ENCODE results near the gene CPXM2. TPM values are rescaled to one million over a fixed set of nuclear protein-coding genes. Genes with fewer than 3 reads are reported as not detected.

The CPXM2 gene
- total RNA-seq, 2 donors from 2014 or later, result not detected

DNA sequence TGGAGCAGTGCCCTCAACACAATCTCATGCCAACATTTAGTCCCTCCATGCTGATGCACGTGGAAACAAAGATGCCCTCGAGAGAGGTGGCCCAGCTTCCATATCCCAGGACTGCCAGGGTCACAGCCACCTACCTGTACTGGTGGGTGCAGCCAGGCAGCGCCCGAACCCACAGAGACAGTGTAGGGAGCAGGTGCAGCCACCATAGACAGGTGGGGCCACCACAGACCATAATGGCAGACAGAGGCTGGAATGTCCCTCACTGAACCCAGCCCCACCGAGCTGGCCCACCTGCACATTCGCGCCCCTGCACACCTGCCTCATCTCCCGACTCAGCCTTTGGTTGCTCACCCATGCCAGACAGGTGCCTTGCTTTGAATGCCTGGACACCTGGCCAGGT lies 18.3 kb upstream of the CPXM2 start:
- ATAC-seq (no peak), DNase-seq (ENCODE audit: low spot score in 2 of 2) (no peak)
- no peaks in the 10 kb centered on the region for H3K9me3 Mint-ChIP-seq

DNA sequence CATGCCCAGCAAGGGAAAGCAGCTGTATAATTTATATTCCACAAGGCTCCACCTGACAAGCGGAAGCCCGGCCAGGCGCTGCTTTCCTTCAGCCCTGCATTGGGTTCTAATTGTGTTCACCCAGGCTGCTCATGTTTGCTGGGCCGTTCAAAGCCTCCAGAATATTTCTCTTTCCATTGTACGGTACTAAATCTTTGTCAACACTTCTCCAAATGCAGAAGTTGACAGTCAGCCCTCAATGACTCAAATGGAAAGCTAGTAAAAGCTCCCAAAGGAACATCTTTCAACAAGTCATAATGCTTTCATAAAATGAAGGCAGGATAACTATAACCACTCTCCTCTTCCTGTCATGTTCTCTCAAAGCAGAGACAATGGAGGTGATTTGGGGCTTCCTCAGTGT lies 17.8 kb upstream of the CPXM2 start:
- ATAC-seq (no peak), DNase-seq (ENCODE audit: low spot score in 2 of 2) (no peak)
- Mint-ChIP-seq H3K36me3 (no peaks in the 10 kb centered on the region), H3K27ac (no peak overlapping the region), H3K9me3 (no peaks in the 10 kb centered on the region)

More for the DNA sequence above, 18.3 kb upstream of the CPXM2 start:
- Mint-ChIP-seq H3K27ac (no peak overlapping the region), H3K36me3 (no peaks in the 10 kb centered on the region)

DNA sequence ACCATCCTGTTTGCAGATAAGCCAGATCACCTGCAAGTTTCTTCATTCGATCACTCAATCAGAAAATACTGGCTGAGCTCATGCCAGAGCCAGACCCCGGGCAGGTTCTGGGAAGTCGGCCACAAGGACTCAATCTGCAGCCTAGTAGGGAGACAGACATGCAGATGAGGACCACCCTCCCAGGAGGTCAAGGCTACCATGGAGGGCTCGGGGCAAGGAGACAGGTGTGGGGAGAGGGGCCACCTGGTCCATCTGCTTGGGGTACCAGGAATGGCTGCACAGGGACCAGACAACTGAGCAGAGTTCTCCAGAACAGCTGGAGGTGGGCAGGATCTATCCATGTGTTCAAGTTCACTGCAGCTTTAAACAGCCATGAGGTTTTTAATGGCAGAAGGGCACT lies 16.8 kb upstream of the CPXM2 start:
- DNase-seq (ENCODE audit: low spot score in 2 of 2) (no peak), ATAC-seq (no peak)
- H3K27ac Mint-ChIP-seq, result no peak overlapping the region
- no peaks in the 10 kb centered on the region for H3K36me3 Mint-ChIP-seq
- H3K9me3 Mint-ChIP-seq, result no peaks in the 10 kb centered on the region

DNA sequence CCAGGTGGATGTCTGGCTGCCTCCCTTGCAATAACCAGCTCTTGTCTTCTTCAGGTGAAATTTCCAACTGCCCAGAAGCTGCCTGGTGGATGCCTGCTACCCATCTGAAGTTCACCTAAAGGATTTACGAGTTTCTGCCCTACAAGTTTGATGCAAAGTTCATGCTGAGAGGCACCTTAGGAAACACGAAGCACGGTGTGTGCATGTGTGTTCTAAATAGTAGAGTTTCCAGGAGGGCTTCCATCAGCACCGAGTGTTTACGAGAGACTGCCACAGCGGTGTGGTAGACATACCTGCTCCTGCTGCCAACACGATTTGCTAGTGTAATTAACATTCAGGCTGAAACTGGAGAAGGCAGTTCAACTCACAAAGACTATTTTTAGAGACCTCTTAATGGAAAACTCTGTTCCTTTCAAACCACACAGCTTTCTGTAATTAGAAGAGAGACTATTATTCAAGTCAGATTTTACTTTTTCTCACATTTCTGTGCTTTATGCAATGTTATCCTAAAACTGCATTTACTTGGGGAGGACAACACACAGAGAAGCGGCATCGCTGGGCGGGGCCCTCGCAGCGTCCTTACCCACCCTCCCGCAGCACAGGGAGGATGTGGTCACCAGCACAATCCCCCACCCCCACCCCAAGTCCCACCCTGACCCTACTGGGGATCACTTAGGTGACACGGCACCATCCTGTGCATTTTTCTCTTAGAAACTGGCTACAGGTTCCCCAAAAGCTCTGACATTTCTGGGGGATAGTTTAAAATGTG lies 15.5 kb upstream of the CPXM2 start:
- ATAC-seq (no peak), DNase-seq (ENCODE audit: low spot score in 2 of 2) (no peak)
- no peaks in the 10 kb centered on the region for H3K36me3 Mint-ChIP-seq
- no peak overlapping the region for H3K27ac Mint-ChIP-seq
- no peaks in the 10 kb centered on the region for H3K9me3 Mint-ChIP-seq

DNA sequence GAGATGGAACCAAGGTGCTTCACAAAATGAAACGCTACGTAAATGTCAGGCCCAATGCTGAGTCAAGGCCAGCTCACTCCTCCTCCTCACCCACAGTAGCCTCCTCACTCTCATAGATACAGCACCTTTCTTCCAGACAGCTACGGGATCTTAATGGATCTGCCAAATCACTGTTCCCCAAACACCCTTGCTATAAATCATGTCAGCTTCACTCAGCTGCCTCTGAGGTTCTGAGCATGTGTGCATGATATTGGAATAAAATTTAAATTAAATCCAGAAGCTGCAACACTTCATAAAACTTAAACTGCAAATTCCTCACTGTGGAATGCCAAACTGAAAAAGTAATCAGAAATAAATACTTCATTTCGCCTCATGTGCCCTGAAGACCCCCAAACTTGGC lies 14.7 kb upstream of the CPXM2 start:
- DNase-seq (ENCODE audit: low spot score in 2 of 2), result no peak
- Mint-ChIP-seq H3K9me3 (no peaks in the 10 kb centered on the region), H3K27ac (no peak overlapping the region), H3K36me3 (no peaks in the 10 kb centered on the region)
- ATAC-seq, result no peak

DNA sequence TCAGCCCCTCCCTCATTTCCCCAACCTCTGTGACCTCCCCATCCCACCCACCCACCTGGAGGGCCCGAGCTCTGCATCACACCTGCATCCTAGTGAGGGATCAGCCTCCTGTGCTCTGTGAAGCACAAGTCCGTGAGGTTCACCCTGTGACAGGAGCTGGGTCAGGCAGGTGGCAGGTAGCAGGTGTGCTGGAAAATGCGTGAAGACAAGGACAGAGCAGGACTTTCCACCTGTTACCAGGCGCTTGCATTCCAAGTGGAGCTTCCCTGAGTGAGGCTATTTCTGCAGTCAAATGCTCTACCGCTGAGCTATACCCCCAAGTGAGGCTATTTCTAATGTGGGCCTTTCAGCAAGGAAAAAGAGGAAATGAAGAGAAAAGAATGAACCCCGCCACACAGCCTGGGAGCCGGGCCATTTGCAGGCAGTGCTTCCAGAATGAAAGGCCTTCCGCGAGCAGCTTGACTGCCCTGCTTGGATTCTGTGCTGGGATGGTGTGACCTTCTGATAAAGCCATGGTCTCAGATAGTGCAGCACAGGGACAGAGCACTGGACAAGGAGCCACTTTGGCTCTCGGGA lies 13.3 kb upstream of the CPXM2 start:
- H3K9me3 Mint-ChIP-seq, result peaks cover 0 to 8% of the 10 kb centered on the region in 2 donors
- H3K27ac Mint-ChIP-seq, result no peak overlapping the region

DNA sequence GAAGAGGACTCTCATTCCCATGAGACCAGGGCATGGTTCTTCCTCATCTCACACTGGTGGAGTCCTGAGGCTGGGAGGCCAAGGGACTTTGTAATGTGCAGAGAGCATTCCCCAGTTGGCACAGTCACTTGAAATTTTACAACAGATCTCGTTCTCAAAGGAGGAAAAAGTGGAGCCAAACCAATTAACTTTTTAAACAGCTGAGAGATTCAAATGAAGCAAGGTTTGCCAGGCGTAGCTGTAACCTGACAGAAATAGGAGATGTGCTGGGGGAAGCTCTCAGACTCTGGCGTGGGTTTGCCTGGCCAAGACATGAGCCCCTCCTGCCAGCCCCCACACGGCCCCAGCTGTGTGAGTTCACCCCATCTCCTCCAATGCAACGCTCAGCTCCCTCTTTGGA lies 12.0 kb upstream of the CPXM2 start:
- ATAC-seq, result no peak
- Mint-ChIP-seq H3K9me3 (peaks cover 0 to 8% of the 10 kb centered on the region in 2 donors), H3K27ac (no peak overlapping the region), H3K36me3 (no peaks in the 10 kb centered on the region)
- DNase-seq (ENCODE audit: low spot score in 2 of 2), result no peak

More for the DNA sequence above, 13.3 kb upstream of the CPXM2 start:
- no peaks in the 10 kb centered on the region for H3K36me3 Mint-ChIP-seq
- no peak for ATAC-seq
- no peak for DNase-seq (ENCODE audit: low spot score in 2 of 2)

DNA sequence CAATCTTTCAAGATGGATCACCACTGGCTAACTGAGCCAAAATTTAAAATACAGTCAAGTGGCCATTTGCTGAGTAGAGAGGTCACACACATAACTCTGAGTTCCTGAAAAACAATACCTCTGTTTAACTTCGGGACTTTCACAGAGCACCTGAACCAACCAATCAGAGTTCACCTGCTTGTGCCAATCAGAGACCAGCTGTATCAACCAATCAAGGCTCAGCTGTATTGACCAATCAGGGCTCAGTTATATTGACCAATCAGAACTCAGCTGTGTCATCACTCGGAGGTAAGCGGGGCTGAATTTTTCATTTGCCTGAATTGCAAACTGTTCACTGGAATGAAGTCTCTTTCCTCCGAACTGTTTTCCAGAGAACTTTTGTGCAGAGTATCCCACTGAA lies 10.0 kb upstream of the CPXM2 start:
- no peak for DNase-seq (ENCODE audit: low spot score in 2 of 2)
- H3K36me3 Mint-ChIP-seq, result no peaks in the 10 kb centered on the region
- peaks cover 0 to 8% of the 10 kb centered on the region in 2 donors for H3K9me3 Mint-ChIP-seq
- H3K27ac Mint-ChIP-seq, result no peak overlapping the region
- ATAC-seq, result no peak

DNA sequence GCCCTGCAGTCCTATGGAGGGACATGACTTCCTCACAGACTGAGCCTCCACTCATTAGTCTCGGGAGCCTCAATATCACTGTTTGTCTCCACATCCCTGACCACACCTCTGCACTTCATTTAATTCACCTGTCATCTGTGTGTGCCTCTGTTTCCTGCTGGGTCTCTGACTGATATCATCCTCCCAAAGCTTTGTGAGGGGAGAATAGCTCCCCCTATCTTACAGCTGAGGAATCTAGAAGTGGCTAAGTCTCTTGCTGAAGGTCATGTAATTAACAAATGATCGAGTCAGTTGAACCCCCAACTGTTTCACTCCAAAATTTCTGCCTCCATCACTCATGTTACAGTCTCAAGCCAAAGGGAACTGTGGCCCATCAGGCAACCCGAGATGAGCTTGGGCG lies 5.5 kb upstream of the CPXM2 start:
- Mint-ChIP-seq H3K36me3 (no peaks in the 10 kb centered on the region), H3K27ac (no peak overlapping the region), H3K9me3 (peaks cover 0 to 8% of the 10 kb centered on the region in 2 donors)
- ATAC-seq, result no peak
- no peak for DNase-seq (ENCODE audit: low spot score in 2 of 2)

DNA sequence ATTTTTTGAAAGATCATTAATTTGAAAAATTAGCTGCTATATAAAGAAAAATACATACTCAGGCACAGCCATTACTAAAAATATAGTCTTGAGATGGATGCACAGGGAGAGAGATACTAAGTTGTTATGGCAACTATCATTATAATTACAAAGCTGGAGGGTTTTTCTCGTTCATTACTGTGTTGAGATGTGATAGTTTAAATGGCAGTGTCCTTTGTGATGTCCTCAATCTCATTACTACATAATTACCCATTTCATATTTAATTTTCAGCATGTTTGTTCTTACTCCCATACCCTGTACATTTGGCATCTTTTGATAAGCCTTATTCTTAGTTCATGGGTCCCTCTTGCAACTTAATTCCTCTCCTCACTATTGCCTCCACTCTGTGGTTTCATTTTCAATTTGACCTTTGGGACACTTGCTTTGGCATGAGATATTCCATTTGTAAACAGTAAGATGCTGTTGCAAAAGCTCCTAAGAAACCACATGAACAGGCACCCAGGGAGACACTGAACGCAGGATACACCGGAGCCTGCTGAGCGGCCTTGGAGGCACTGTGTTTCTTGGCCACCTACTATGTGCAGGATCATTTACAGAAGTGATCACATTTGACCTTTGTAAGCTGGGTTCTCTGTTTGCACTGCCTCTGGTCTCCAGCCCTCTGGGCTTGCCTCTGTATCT lies 4.8 kb upstream of the CPXM2 start:
- H3K36me3 Mint-ChIP-seq, result no peaks in the 10 kb centered on the region
- ATAC-seq (no peak), DNase-seq (ENCODE audit: low spot score in 2 of 2) (no peak)
- H3K9me3 Mint-ChIP-seq, result peaks cover 0 to 8% of the 10 kb centered on the region in 2 donors
- no peak overlapping the region for H3K27ac Mint-ChIP-seq

DNA sequence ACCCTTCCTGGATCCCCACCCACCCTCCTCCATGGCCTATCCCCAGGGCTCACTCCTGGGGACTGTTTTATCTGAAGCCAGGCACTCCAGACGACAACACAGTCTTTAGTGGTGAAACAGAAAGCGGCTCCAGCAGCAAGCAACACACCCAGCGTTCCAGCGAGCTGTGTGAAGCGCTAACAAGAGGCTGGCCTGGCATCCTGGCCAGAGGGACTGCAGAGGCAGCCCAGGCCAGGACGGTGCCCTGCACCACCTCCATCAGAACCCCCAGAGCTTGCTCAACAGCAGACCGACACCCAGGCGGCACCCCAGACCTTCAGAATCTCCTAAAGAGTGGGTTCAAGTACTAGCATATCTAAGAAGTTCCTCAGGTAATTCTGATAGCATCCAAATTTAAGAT lies 2.0 kb upstream of the CPXM2 start:
- no peaks in the 10 kb centered on the region for H3K36me3 Mint-ChIP-seq
- ATAC-seq (no peak), DNase-seq (ENCODE audit: low spot score in 2 of 2) (no peak)
- H3K9me3 Mint-ChIP-seq, result no peaks in the 10 kb centered on the region
- H3K27ac Mint-ChIP-seq, result no peak overlapping the region

DNA sequence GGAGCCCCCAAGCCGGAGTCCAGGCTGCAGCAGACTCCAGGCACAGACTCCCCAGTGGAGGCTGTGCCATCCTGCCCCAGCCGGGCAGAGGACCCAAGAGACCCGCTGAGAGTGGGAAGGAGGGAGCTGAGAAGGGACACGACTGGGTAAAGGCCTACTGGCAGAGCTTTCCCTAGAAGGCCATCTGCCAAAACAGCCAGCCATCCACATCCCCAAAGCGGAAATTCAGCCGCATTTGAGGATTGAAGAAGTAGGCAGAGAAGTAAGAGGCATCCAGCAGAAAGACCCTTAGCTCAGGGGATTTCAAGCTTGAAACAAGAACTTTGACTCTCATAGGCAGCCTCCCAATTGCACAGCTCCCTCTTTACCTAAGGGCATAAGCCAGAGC lies 857 bp downstream of the CPXM2 start:
- Mint-ChIP-seq H3K36me3 (no peaks in the 10 kb centered on the region), H3K27ac (no peak overlapping the region), H3K9me3 (no peaks in the 10 kb centered on the region)
- ATAC-seq (no peak), DNase-seq (ENCODE audit: low spot score in 2 of 2) (no peak)

DNA sequence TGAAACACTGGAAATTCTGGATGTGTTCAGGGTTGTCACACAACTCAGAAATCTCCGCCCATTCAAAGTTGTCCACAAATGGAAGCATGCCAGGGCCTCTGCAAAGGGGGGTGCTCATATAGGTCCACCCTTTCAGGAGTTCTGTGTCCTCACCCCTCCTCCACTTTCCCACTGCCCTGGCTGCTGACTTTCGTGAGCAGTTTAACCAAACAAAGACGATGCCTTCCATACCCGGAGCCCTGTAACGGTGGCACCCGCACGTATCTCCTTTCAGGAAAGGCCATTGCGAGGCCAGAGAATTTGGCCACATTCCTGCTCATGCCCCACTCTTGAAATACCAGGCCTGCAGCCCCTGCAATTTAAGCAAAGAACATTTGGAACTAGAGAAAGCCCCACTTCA lies 1.4 kb downstream of the CPXM2 start:
- Mint-ChIP-seq H3K9me3 (no peaks in the 10 kb centered on the region), H3K27ac (no peak overlapping the region), H3K36me3 (no peaks in the 10 kb centered on the region)
- ATAC-seq, result no peak
- DNase-seq (ENCODE audit: low spot score in 2 of 2), result no peak

DNA sequence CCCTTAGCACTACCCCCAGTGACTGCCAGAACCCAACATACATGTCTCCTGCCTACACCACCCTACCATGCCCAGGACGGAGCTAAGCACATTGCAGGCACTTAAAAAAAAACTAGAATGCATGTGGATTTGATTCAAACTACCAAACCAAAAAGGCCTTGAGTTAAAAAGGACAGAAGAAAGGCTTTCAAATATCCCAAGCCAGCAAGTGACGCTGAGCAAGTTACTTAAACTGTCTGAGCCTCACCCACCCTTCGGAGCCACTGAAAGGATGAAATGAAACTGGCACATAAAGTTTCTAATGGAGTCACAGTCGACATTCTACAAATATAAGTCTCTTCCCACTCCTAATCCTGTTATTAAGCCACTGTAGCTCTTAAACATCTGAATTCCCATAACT lies 1.8 kb downstream of the CPXM2 start:
- no peak for DNase-seq (ENCODE audit: low spot score in 2 of 2)
- no peak overlapping the region for H3K27ac Mint-ChIP-seq
- no peak for ATAC-seq
- no peaks in the 10 kb centered on the region for H3K9me3 Mint-ChIP-seq
- H3K36me3 Mint-ChIP-seq, result no peaks in the 10 kb centered on the region

DNA sequence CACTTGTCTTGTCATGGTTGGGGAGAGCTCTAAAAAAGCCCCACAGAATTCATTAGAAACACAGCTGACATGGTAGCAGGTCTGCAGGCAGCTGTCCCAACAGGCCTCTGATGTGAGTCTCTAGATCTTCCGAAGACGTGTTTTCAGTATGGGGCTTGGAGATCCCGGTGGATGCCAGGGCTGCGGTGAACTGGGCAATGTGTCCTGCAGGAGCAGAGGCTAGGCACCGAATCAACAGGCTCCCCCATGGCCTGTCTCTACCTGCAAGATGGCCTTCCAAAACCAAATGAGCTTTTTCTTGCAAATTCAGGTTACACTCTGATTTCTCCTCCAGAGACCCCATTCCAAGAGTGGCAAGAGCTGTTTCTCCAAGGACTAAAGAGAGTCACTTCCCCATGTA lies 2.9 kb downstream of the CPXM2 start:
- no peak overlapping the region for H3K27ac Mint-ChIP-seq
- no peak for DNase-seq (ENCODE audit: low spot score in 2 of 2)
- ATAC-seq, result no peak
- no peaks in the 10 kb centered on the region for H3K36me3 Mint-ChIP-seq
- no peaks in the 10 kb centered on the region for H3K9me3 Mint-ChIP-seq

DNA sequence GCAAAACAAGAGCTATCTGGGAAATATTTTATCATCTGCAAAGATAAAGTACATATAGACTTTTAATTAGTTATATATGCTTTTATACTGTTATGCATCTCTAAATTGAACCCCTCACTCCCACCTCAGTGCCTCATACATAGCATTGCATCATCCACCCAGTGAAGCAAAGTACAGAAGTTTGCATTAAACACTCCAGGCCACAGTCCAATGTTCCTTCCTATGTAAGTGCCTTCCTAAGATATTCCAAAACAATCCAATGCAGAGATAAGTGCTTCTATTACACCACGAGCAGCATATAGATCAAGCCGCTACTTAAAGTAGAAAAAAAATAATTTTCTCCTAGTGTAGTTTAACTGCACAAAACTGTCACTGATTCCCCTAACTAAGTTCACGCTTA lies 3.4 kb downstream of the CPXM2 start:
- H3K27ac Mint-ChIP-seq, result no peak overlapping the region
- no peaks in the 10 kb centered on the region for H3K36me3 Mint-ChIP-seq
- no peak for ATAC-seq
- H3K9me3 Mint-ChIP-seq, result no peaks in the 10 kb centered on the region
- no peak for DNase-seq (ENCODE audit: low spot score in 2 of 2)

DNA sequence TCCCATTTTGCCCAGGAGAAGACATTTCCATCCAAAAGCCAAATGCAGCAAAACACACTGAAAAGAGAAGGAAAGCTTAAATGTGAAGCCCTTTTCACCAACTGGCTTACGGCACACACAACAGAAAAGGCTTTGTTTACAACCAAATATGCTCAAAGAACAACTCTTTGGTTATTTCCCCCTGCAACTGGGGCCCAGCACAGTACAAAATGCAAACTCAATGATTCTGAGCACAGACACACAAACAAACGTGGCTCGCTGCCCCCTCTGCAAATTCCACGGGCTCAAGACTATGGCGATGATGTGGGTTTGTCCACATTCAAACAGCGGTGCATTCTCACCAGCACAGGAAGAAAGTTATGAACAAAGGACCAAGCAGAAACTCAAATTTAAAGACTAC lies 5.3 kb downstream of the CPXM2 start:
- no peaks in the 10 kb centered on the region for H3K36me3 Mint-ChIP-seq
- DNase-seq (ENCODE audit: low spot score in 2 of 2), result no peak
- ATAC-seq, result no peak
- no peak overlapping the region for H3K27ac Mint-ChIP-seq
- no peaks in the 10 kb centered on the region for H3K9me3 Mint-ChIP-seq

All from activated naive CD4-positive, alpha-beta T cell treated with anti-CD3 and anti-CD28 coated beads, Interleukin-2, amount 50 U/mL, for 72 hours (primary cell).